ENCODE data around the gene TOB1. TPM values are rescaled to one million over a fixed set of nuclear protein-coding genes. Genes with fewer than 3 reads are reported as not detected.

The TOB1 gene
- total and polyA plus RNA-seq, 5 donors from 2014 or later: 30.7 to 254 (median 39.2) TPM

GRCh38 chr17:50830994-50831393 is 35.2 kb downstream of the TOB1 start:
- Histone ChIP-seq H3K4me1 (ENCODE audit: control insufficient read depth, insufficient read depth, low read length, poor library complexity, severe bottlenecking) (peaks cover 2% of the 10 kb centered on the region), H3K4me3 (ENCODE audit: low read depth, low read length) (no peak overlapping the region), H3K27ac (ENCODE audit: insufficient read depth, low read length, poor library complexity, severe bottlenecking) (no peak overlapping the region), H3K36me3 (ENCODE audit: control insufficient read depth, insufficient read depth, low read length) (no peaks in the 10 kb centered on the region), H3K9me3 (ENCODE audit: control insufficient read depth in 2 of 2, low read length in 2 of 2) (no peaks in the 10 kb centered on the region), H3K27me3 (ENCODE audit: control insufficient read depth, insufficient read depth, low read length) (no peaks in the 10 kb centered on the region)
- no peak for DNase-seq
- no peak overlapping the region for H3K4me3 Mint-ChIP-seq
- ATAC-seq (ENCODE audit: low read depth in 2 of 2): no peak
- H3K9me3 Mint-ChIP-seq: peaks cover 0 to 1% (median 0%) of the 10 kb centered on the region in 7 donors
- no peak overlapping the region for H3K27ac Mint-ChIP-seq
- no peaks in the 10 kb centered on the region for H3K36me3 Mint-ChIP-seq
- H3K4me1 Mint-ChIP-seq: no peaks in the 10 kb centered on the region
- H3K27me3 Mint-ChIP-seq: peaks cover 31% of the 10 kb centered on the region

- H3K9me3 Mint-ChIP-seq: peaks cover 0 to 1% (median 0%) of the 10 kb centered on the region in 7 donors
- no peaks in the 10 kb centered on the region for H3K9me3 ChIP-seq (ENCODE audit: control insufficient read depth in 2 of 2, low read length in 2 of 2)
- no peaks in the 10 kb centered on the region for H3K36me3 Mint-ChIP-seq
- H3K27ac Mint-ChIP-seq: no peak overlapping the region
- H3K4me3 Mint-ChIP-seq: peak overlapping the region in 1 of 4 donors; percentile 43
- no peak for DNase-seq
- no peak overlapping the region for H3K4me3 ChIP-seq (ENCODE audit: low read depth, low read length)
- H3K27me3 ChIP-seq (ENCODE audit: control insufficient read depth, insufficient read depth, low read length): no peaks in the 10 kb centered on the region
- H3K4me1 Mint-ChIP-seq: no peaks in the 10 kb centered on the region
- H3K27me3 Mint-ChIP-seq: peaks cover 24% of the 10 kb centered on the region
- peaks cover 1% of the 10 kb centered on the region for H3K4me1 ChIP-seq (ENCODE audit: control insufficient read depth, insufficient read depth, low read length, poor library complexity, severe bottlenecking)
- H3K36me3 ChIP-seq (ENCODE audit: control insufficient read depth, insufficient read depth, low read length): no peaks in the 10 kb centered on the region
- H3K27ac ChIP-seq (ENCODE audit: insufficient read depth, low read length, poor library complexity, severe bottlenecking): no peak overlapping the region
- no peak for ATAC-seq (ENCODE audit: low read depth in 2 of 2)
These were observed 35.8 kb downstream of the TOB1 start for GRCh38 chr17:50830352-50830751.

- Histone ChIP-seq H3K4me1 (ENCODE audit: control insufficient read depth, insufficient read depth, low read length, poor library complexity, severe bottlenecking) (no peaks in the 10 kb centered on the region), H3K4me3 (ENCODE audit: low read depth, low read length) (no peak overlapping the region), H3K27ac (ENCODE audit: insufficient read depth, low read length, poor library complexity, severe bottlenecking) (no peak overlapping the region), H3K36me3 (ENCODE audit: control insufficient read depth, insufficient read depth, low read length) (no peaks in the 10 kb centered on the region), H3K27me3 (ENCODE audit: control insufficient read depth, insufficient read depth, low read length) (no peaks in the 10 kb centered on the region), H3K9me3 (ENCODE audit: control insufficient read depth in 2 of 2, low read length in 2 of 2) (no peaks in the 10 kb centered on the region)
- Mint-ChIP-seq H3K4me1 (no peaks in the 10 kb centered on the region), H3K27ac (no peak overlapping the region), H3K36me3 (no peaks in the 10 kb centered on the region), H3K4me3 (no peak overlapping the region), H3K9me3 (peaks cover 0 to 1% (median 0%) of the 10 kb centered on the region in 7 donors), H3K27me3 (peaks cover 25% of the 10 kb centered on the region)
- no peak for ATAC-seq (ENCODE audit: low read depth in 2 of 2)
- no peak for DNase-seq
These were observed 36.8 kb downstream of the TOB1 start for GRCh38 chr17:50829332-50829731.

GRCh38 chr17:50828508-50829170 is 37.5 kb downstream of the TOB1 start:
- H3K4me3 ChIP-seq (ENCODE audit: low read depth, low read length): no peak overlapping the region

GRCh38 chr17:50825188-50825587 is 41.0 kb downstream of the TOB1 start:
- DNase-seq (no peak), ATAC-seq (ENCODE audit: low read depth in 2 of 2) (no peak)
- Mint-ChIP-seq H3K4me1 (no peaks in the 10 kb centered on the region), H3K36me3 (no peaks in the 10 kb centered on the region), H3K27me3 (peaks cover 22% of the 10 kb centered on the region), H3K4me3 (no peak overlapping the region), H3K9me3 (peaks cover 0 to 3% (median 0%) of the 10 kb centered on the region in 7 donors), H3K27ac (no peak overlapping the region)
- Histone ChIP-seq H3K4me3 (ENCODE audit: low read depth, low read length) (no peak overlapping the region), H3K36me3 (ENCODE audit: control insufficient read depth, insufficient read depth, low read length) (no peaks in the 10 kb centered on the region), H3K27me3 (ENCODE audit: control insufficient read depth, insufficient read depth, low read length) (no peaks in the 10 kb centered on the region), H3K9me3 (ENCODE audit: control insufficient read depth in 2 of 2, low read length in 2 of 2) (no peaks in the 10 kb centered on the region), H3K4me1 (ENCODE audit: control insufficient read depth, insufficient read depth, low read length, poor library complexity, severe bottlenecking) (no peaks in the 10 kb centered on the region), H3K27ac (ENCODE audit: insufficient read depth, low read length, poor library complexity, severe bottlenecking) (no peak overlapping the region)

More at GRCh38 chr17:50828508-50829170, 37.5 kb downstream of the TOB1 start:
- H3K27ac ChIP-seq (ENCODE audit: insufficient read depth, low read length, poor library complexity, severe bottlenecking): no peak overlapping the region
- H3K4me1 ChIP-seq (ENCODE audit: control insufficient read depth, insufficient read depth, low read length, poor library complexity, severe bottlenecking): no peaks in the 10 kb centered on the region
- H3K27me3 ChIP-seq (ENCODE audit: control insufficient read depth, insufficient read depth, low read length): no peaks in the 10 kb centered on the region
- H3K4me3 Mint-ChIP-seq: no peak overlapping the region
- no peaks in the 10 kb centered on the region for H3K36me3 ChIP-seq (ENCODE audit: control insufficient read depth, insufficient read depth, low read length)
- DNase-seq (no peak), ATAC-seq (ENCODE audit: low read depth in 2 of 2) (no peak)
- peaks cover 24% of the 10 kb centered on the region for H3K27me3 Mint-ChIP-seq
- H3K4me1 Mint-ChIP-seq: no peaks in the 10 kb centered on the region
- H3K9me3 Mint-ChIP-seq: peaks cover 0 to 2% (median 0%) of the 10 kb centered on the region in 7 donors
- H3K27ac Mint-ChIP-seq: no peak overlapping the region
- H3K9me3 ChIP-seq (ENCODE audit: control insufficient read depth in 2 of 2, low read length in 2 of 2): no peaks in the 10 kb centered on the region
- no peaks in the 10 kb centered on the region for H3K36me3 Mint-ChIP-seq

GRCh38 chr17:50824429-50824828 is 41.7 kb downstream of the TOB1 start:
- H3K4me1 ChIP-seq (ENCODE audit: control insufficient read depth, insufficient read depth, low read length, poor library complexity, severe bottlenecking): no peaks in the 10 kb centered on the region
- H3K9me3 ChIP-seq (ENCODE audit: control insufficient read depth in 2 of 2, low read length in 2 of 2): no peaks in the 10 kb centered on the region
- DNase-seq: no peak
- Mint-ChIP-seq H3K36me3 (no peaks in the 10 kb centered on the region), H3K27me3 (peaks cover 16% of the 10 kb centered on the region), H3K9me3 (peaks cover 0 to 3% (median 0%) of the 10 kb centered on the region in 7 donors), H3K4me3 (no peak overlapping the region), H3K4me1 (no peaks in the 10 kb centered on the region), H3K27ac (no peak overlapping the region)
- ATAC-seq (ENCODE audit: low read depth in 2 of 2): no peak
- H3K4me3 ChIP-seq (ENCODE audit: low read depth, low read length): no peak overlapping the region
- no peaks in the 10 kb centered on the region for H3K27me3 ChIP-seq (ENCODE audit: control insufficient read depth, insufficient read depth, low read length)
- H3K27ac ChIP-seq (ENCODE audit: insufficient read depth, low read length, poor library complexity, severe bottlenecking): no peak overlapping the region
- no peaks in the 10 kb centered on the region for H3K36me3 ChIP-seq (ENCODE audit: control insufficient read depth, insufficient read depth, low read length)

- H3K27ac Mint-ChIP-seq: no peak overlapping the region
- no peak for DNase-seq
- peaks cover 0 to 3% (median 0%) of the 10 kb centered on the region in 7 donors for H3K9me3 Mint-ChIP-seq
- Histone ChIP-seq H3K4me1 (ENCODE audit: control insufficient read depth, insufficient read depth, low read length, poor library complexity, severe bottlenecking) (no peaks in the 10 kb centered on the region), H3K27me3 (ENCODE audit: control insufficient read depth, insufficient read depth, low read length) (peaks cover 2% of the 10 kb centered on the region), H3K9me3 (ENCODE audit: control insufficient read depth in 2 of 2, low read length in 2 of 2) (no peaks in the 10 kb centered on the region), H3K27ac (ENCODE audit: insufficient read depth, low read length, poor library complexity, severe bottlenecking) (no peak overlapping the region), H3K4me3 (ENCODE audit: low read depth, low read length) (no peak overlapping the region), H3K36me3 (ENCODE audit: control insufficient read depth, insufficient read depth, low read length) (no peaks in the 10 kb centered on the region)
- ATAC-seq (ENCODE audit: low read depth in 2 of 2): no peak
- H3K36me3 Mint-ChIP-seq: no peaks in the 10 kb centered on the region
- H3K4me3 Mint-ChIP-seq: no peak overlapping the region
- H3K27me3 Mint-ChIP-seq: peaks cover 10% of the 10 kb centered on the region
- no peaks in the 10 kb centered on the region for H3K4me1 Mint-ChIP-seq
These were observed 43.6 kb downstream of the TOB1 start for GRCh38 chr17:50822550-50822949.

- Mint-ChIP-seq H3K9me3 (peaks cover 0 to 3% (median 0%) of the 10 kb centered on the region in 7 donors), H3K27me3 (peaks cover 15% of the 10 kb centered on the region), H3K27ac (no peak overlapping the region), H3K4me1 (no peaks in the 10 kb centered on the region), H3K4me3 (no peak overlapping the region), H3K36me3 (no peaks in the 10 kb centered on the region)
- ATAC-seq (ENCODE audit: low read depth in 2 of 2): no peak
- H3K27me3 ChIP-seq (ENCODE audit: control insufficient read depth, insufficient read depth, low read length): peaks cover 2% of the 10 kb centered on the region
- no peak overlapping the region for H3K27ac ChIP-seq (ENCODE audit: insufficient read depth, low read length, poor library complexity, severe bottlenecking)
- H3K36me3 ChIP-seq (ENCODE audit: control insufficient read depth, insufficient read depth, low read length): no peaks in the 10 kb centered on the region
- DNase-seq: no peak
- H3K4me3 ChIP-seq (ENCODE audit: low read depth, low read length): no peak overlapping the region
- peaks cover 5% of the 10 kb centered on the region for H3K4me1 ChIP-seq (ENCODE audit: control insufficient read depth, insufficient read depth, low read length, poor library complexity, severe bottlenecking)
- no peaks in the 10 kb centered on the region for H3K9me3 ChIP-seq (ENCODE audit: control insufficient read depth in 2 of 2, low read length in 2 of 2)
These were observed 45.5 kb downstream of the TOB1 start for GRCh38 chr17:50820651-50821050.

All from CD4-positive, CD25-positive, alpha-beta regulatory T cell (primary cell).